Middle frontal gyrus (tissue), 1 donor: ENCODE data around the gene RALBP1.
"Not testable (repeated sequence)": the region's sequence is repeated elsewhere in the genome, so short reads cannot be mapped to it uniquely, and the experiment has no call there.

ENCODE experiments used
- DNase-seq: peaks from one replicate; pipeline ENCODE4 v3.0.0-alpha.2; 2015; ENCODE audit warnings: low spot score; ENCODE audit errors: extremely low spot score

Gene RALBP1

DNA sequence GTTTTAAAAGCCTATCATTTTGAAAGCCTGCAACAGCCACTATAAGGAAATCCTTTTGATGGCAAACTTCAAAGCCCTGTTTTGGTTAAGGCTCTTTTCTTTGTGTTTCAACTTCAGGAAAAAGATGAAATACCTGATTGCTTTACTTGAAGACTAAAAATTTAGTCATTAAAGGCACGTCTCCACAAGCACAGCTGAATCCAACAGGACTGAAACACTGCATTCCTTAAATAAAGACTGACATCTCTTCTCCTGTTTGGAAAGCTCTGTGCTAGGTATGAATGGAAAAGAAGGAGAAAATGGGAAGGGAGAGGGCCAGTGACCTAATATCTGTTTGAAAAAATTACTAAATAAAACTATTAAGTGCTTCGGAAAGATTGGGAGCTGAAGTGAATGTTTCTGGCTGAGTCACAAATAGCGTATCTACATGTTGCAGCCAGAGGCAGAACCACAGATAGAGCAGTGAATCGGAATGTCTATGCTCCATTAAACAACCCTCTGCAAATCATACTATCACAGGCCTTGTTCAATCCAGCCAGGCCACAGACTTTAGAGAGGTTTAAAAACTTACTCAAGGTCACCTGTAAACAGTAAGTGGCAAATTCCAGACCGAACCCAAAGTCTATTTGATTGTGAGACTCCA is 21.1 kb upstream of the RALBP1 start:
- no peak for DNase-seq

- no peak for DNase-seq
These were observed 19.4 kb upstream of the RALBP1 start for GRCh38 chr18:9455718-9456511.

DNA sequence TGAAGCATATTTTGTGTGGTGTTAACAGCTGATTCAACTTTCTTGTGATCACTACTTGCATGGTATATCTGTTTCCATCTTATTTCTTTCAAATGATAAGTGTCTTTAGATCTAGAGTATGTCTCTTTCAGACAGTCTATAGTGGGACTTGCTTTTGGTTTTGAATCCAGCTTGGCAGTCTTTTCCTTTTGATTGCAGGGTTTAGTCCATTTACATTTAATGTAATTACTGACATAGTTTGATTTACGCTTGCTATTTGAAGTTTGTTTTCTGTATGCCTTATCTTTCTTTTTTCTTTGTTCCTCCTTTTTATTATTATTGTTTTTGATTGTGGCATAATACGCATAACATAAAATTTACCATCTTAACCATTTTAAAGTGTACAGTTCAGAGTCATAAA is 9.2 kb upstream of the RALBP1 start:
- no peak for DNase-seq

DNA sequence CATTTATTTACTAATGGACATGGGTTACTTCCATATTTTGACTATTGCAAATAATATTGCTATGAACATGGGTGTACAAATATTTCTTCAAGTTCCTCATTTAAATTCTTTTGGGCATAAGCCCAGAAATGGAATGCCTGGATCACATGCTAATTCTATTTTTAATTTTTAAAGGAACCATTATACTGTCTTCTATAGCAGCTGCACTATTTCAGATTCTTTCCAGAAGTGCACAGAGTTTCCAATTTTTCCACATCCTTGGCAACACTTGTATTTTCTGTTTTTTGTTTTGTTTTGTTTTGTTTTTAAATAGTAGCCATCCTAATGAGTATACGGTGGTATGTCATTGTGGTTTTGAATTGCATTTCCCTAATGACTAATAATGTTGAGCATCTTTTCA is 8.5 kb upstream of the RALBP1 start:
- DNase-seq = no peak

DNA sequence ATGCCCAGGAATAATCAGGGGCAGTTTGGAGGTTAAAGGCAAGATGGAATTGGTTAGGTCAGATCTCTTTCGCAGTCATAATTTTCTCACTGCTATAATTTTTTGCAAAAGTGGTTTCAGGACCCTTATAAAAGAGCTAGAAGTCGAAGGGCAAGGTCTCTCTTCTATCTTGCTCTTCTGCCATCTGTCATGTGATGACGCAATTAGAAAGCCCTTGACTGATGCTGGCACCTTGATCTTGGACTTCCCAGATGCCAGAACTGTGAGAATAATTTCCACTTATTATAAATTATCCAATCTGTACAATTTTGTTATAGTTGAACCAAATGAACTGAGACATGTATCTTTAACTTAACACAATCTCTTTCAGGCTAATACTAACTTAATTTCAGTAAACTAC is 6.3 kb upstream of the RALBP1 start:
- DNase-seq = no peak

- no peak for DNase-seq
These were observed 5.6 kb upstream of the RALBP1 start for GRCh38 chr18:9469685-9470084.

DNA sequence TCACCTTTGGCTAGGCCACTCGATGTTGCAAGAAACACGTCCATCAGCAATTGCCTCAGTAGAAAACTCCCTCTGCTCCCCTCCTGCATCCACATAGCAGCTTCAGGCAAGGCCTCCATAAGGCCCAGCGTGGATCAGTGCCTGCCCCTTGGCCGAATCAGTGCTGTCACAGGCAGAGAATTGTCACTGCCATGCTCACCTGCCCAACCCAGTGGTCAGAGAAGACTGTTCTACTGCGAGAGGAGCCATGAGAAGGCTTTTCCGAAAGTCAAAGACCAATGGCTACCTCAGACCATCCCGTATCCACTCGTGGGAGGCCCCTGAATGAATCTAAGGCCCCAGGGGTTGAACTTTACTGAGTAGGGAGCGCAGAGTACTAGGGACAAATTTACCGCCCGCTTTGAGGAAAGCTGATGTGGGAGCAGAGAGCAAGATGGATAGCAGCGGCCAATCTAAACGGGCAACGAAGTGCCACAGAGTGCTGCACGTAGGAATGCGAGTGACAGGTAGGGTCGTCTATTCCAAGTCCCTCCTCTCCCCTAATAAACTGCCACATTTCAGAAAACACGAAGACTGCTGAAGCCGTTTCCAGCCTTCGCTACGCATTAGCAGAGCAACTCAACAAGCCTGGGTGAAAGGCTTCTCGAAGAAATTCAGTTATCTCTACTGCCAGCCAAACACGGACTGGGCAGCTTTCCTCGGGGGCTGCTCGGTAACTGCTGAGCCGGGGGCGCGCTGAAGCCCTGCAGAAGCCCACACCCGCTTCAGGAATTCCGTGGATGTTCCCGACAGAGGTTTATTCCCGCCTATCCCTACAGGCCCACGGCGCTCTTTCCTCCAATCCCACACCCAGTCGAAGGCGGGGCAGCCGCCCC is 968 bp upstream of the RALBP1 start:
- DNase-seq = no peak

GRCh38 chr18:9475643-9476591 is 604 bp downstream of the RALBP1 start:
- no peak for DNase-seq

GRCh38 chr18:9476949-9477348 is 1.6 kb downstream of the RALBP1 start:
- DNase-seq = not testable (repeated sequence)

DNA sequence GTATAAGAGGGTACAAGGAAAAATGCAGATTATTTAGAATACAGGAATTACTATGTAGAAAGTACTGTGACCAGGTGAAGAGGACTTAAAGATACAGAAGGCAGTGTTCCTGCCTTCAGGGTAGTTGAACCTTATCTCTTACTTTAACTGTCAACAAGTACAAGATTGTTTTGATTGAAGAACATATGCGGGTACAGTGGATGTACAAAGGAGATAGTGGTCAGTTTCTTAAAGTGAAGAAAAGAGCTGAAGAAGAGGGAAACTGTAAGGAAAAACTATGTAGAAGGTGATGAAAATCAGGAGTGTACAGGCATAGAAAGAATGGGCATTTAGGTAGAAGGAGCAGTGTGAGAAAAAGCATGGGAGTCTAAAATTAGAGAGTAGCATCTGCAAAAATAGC is 2.2 kb downstream of the RALBP1 start:
- no peak for DNase-seq

GRCh38 chr18:9478545-9478944 is 3.2 kb downstream of the RALBP1 start:
- DNase-seq = no peak

- DNase-seq = no peak
These were observed 7.5 kb downstream of the RALBP1 start for GRCh38 chr18:9482790-9483189.

GRCh38 chr18:9483526-9483925 is 8.2 kb downstream of the RALBP1 start:
- no peak for DNase-seq

GRCh38 chr18:9484856-9485255 is 9.5 kb downstream of the RALBP1 start:
- DNase-seq = not testable (repeated sequence)

GRCh38 chr18:9488538-9488937 is 13.2 kb downstream of the RALBP1 start:
- DNase-seq = no peak

DNA sequence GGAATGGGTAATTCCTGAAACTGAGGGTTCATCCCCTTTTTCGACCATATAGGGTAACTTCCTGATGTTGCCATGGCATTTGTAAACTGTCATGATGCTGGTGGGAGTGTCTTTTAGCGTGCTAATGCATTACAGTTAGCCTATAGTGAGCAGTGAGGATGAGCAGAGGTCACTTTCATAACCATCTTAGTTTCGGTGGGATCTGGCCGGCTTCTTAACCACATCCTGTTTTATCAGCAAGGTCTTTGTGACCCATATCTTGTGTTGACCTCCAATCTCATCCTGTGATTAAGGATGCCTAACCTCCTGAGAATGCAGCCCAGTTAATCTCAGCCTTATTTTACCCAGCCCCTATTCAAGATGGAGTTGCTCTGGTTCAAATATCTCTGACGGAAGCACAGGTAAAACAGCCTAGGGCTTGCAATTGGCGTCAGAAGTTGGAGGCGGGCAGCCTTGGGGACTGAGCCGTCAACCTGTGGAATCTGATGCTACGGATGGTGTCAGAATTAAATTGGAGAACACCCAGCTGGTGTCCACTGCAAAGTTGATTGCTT is 19.5 kb downstream of the RALBP1 start:
- DNase-seq = no peak

DNA sequence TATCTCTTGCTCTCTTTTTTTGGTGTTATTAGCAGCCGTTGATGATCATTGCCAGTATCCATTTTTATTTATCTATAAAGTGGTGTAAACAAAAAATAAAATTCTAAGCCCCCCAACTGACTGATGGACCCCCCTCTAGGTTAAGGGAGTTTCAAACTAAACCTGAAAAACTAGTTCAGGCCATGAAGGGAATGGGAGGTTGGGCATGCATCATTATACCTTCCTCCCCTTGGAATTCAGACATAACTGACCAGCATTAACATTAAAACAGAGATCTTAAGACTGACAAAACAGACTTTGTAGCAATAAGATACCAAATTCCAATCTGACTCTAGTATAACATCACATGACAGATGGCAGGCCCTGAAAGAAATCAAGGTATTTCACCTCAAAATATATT is 20.2 kb downstream of the RALBP1 start:
- DNase-seq = no peak

- DNase-seq = no peak
These were observed 20.8 kb downstream of the RALBP1 start for GRCh38 chr18:9495916-9496705.

DNA sequence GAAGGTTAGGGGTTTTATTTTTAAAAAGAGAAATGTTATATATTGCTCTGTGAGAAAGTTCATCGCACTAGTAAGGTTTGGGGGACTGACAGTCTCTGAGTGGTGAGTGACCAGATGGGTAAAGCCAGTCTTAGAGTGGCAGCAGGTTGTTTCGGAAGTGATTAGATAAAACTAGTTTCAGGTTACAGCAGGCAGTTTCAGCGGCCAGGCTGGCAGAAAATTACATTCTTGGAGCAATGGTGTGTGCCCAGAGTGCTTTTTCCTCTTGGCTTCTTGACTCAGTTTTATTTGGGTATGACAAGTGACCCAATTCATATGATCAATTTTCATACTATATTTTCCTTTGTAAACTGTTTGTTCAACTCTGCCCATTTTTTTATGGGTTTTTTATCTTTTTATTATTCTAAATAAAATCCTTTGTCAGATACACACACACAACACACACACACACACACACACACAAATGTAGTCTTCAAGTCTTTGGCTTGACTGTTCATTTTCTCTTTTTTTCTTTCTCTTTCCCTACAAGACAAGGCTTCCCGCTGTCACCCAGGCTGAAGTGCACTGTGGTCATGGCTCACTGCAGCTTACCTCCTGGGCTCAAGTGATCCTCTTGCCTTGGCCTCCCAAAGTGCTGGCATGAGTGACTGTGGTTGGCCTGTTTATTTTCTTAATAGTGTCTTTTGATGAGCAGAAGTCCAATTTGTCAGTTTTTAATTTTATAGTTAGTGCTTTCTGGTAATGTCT is 30.9 kb downstream of the RALBP1 start:
- no peak for DNase-seq
